Measurements from ENCODE around the gene ATAT1. TPM values are rescaled to one million over a fixed set of nuclear protein-coding genes. Genes with fewer than 3 reads are reported as not detected.
A peak's percentile ranks its signal among the peaks of the same experiment; 100 is the strongest.

ATAT1 gene
- total RNA-seq, 4 donors from 2014 or later: 8.5 to 10.2 (median 10.1) TPM; not detected in 1

DNA sequence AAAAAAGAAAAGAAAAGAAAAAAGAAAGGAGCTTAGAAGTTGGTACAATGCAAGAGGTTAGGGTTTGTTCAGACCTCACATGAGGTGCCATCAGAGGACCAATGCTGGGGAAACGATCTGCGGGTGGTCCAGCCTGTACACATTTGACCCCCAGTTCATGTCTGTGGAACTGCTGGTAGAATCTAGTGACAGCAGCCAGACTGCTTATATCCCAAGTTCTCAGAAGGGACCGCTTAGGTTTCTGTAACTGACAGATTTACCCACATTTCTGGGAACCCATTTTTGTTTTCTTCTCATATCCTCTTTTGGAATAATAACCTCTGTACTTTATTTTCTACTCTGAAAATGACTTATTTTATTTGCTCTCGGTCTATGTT, 55.1 kb downstream of the ATAT1 start:
- H3K4me3 ChIP-seq: peak overlapping the region; percentile 79 to 99
- no peaks in the 10 kb centered on the region for H3K9me3 ChIP-seq
- no peaks in the 10 kb centered on the region for H3K27me3 ChIP-seq
- H3K4me1 ChIP-seq: peaks cover 0 to 27% of the 10 kb centered on the region in 2 donors
- TF ChIP-seq CTCF (IDR thresholded peaks at IDR 0.05): no peak
- TF ChIP-seq POLR2A (IDR thresholded peaks at IDR 0.05): no peak
- intact Hi-C loops (cut with DNase I; ENCODE audit: low total_unique reads): no loop called here
- no peaks in the 10 kb centered on the region for H3K36me3 ChIP-seq
- H3K27ac ChIP-seq: peak overlapping the region; percentile 98 to 99
- no peak for DNase-seq

DNA sequence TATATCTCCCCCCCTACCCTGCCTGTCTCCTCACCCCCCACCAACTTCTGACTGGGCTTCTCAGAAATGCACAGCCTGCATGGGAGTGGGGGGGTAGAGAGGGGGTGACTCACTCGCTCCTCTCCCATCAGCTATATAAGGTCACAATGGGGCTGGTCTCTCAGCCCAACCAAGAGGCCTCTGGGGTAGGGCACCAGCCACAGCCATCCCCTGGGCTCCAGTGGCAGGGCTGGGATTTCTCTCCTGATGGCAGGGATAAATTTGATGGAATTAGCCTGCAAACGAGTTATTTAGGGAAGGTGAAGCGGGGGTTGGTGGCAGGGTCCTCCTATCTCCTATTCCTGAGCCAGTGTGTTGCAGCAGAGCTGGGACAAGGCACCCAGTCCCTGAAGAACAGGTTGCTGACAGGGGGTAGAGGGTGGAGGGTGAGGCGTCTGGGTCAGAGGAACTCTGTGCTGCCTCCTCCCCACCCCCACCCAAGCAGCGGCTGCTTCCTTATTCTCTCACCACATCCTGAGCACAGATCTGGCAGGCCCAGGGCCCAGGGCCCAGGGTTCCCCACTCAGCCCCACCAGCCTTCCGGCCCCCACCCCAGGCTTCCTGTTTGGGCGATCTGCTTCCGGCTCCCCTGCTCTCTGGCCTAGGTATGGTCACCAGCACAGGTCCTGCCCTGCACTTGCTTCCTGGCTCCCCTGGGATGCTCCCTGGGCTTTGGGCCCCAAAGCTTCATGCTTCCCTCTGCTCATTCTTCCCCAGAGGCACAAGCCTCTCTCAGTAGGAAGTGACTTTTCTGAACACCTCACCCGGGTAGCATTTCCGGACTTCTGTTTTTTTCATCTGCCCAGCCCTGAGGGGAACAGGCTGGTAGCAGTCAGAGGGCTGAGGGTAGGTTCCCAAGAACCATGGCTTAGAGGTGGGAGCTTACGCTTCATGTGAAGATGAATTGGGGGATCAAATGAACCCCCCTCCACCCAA, 55.8 kb downstream of the ATAT1 start:
- peaks cover 0 to 27% of the 10 kb centered on the region in 2 donors for H3K4me1 ChIP-seq

GRCh38 chr6:30683183-30683979, 56.7 kb downstream of the ATAT1 start:
- Histone ChIP-seq H3K4me1 (peaks cover 0 to 27% of the 10 kb centered on the region in 2 donors), H3K27me3 (no peaks in the 10 kb centered on the region), H3K36me3 (no peaks in the 10 kb centered on the region), H3K9me3 (no peaks in the 10 kb centered on the region), H3K27ac (peak overlapping the region; percentile 98 to 99), H3K4me3 (peak overlapping the region; percentile 79 to 99)
- no peak for TF ChIP-seq CTCF (IDR thresholded peaks at IDR 0.05)
- TF ChIP-seq POLR2A (IDR thresholded peaks at IDR 0.05): no peak
- DNase-seq: peak in 1 of 2 donors; percentile 43
- intact Hi-C loops (cut with DNase I; ENCODE audit: low total_unique reads): no loop called here

More for the DNA sequence above, 55.8 kb downstream of the ATAT1 start:
- Histone ChIP-seq H3K9me3 (no peaks in the 10 kb centered on the region), H3K36me3 (no peaks in the 10 kb centered on the region), H3K27me3 (no peaks in the 10 kb centered on the region), H3K27ac (peak overlapping the region; percentile 98 to 99), H3K4me3 (peak overlapping the region; percentile 79 to 99)
- DNase-seq: peak; percentile 79 to 94
- TF ChIP-seq CTCF (IDR thresholded peaks at IDR 0.05) (no peak), POLR2A (IDR thresholded peaks at IDR 0.05) (peak; percentile 65 to 66)
- intact Hi-C loops (cut with DNase I; ENCODE audit: low total_unique reads): no loop called here

- peak overlapping the region; percentile 79 to 99 for H3K4me3 ChIP-seq
- TF ChIP-seq POLR2A (IDR thresholded peaks at IDR 0.05) (no peak), CTCF (IDR thresholded peaks at IDR 0.05) (no peak)
- H3K36me3 ChIP-seq: no peaks in the 10 kb centered on the region
- no peak for DNase-seq
- H3K27me3 ChIP-seq: no peaks in the 10 kb centered on the region
- H3K27ac ChIP-seq: peak overlapping the region; percentile 98 to 99
- no peaks in the 10 kb centered on the region for H3K9me3 ChIP-seq
- intact Hi-C loops (cut with DNase I; ENCODE audit: low total_unique reads): no loop called here
- H3K4me1 ChIP-seq: peaks cover 0 to 27% of the 10 kb centered on the region in 2 donors
Observed at GRCh38 chr6:30683980-30684338, 57.3 kb downstream of the ATAT1 start.
